Islet of Langerhans (tissue), 1 donor: ENCODE results near the gene CCDC121.

Experiments
- FAIRE-seq: peaks from one replicate; lab custom pipeline; 2011; peaks lifted over from hg19 to GRCh38; lab: Jason Lieb, UNC

CCDC121 gene

GRCh38 chr2:27581417-27582128, 47.2 kb downstream of the CCDC121 start:
- FAIRE-seq = no peak
